KMS-11 (cell line): ENCODE data around the gene SLC6A9.

Experiments
- H2AFZ ChIP-seq: fragments of 200-600 bp; sonication (generic); 2 replicates; pipeline ENCODE4 v1.6.1; 2016; ENCODE audit warnings: antibody characterized with exemption, mixed run types, low read depth
- H3K27ac ChIP-seq: fragments of 200-600 bp; sonication (generic); 2 replicates; pipeline ENCODE4 v1.6.1; 2016; ENCODE audit warnings: mild to moderate bottlenecking, mixed run types
- H3K27me3 ChIP-seq: fragments of 200-600 bp; sonication (generic); 2 replicates; pipeline ENCODE4 v1.6.1; 2017; ENCODE audit warnings: mild to moderate bottlenecking, low read depth, mixed run types, moderate library complexity; ENCODE audit not compliant: insufficient read depth
- H3K36me3 ChIP-seq: fragments of 200-600 bp; sonication (generic); 2 replicates; pipeline ENCODE4 v1.6.1; 2017; ENCODE audit warnings: mild to moderate bottlenecking, mixed run types; ENCODE audit not compliant: insufficient read depth
- H3K4me1 ChIP-seq: fragments of 200-600 bp; sonication (generic); 2 replicates; pipeline ENCODE4 v1.6.1; 2016; ENCODE audit warnings: mild to moderate bottlenecking, low read depth, mixed run types; ENCODE audit not compliant: poor library complexity, severe bottlenecking
- H3K4me2 ChIP-seq: fragments of 200-600 bp; sonication (generic); 2 replicates; pipeline ENCODE4 v1.7.0; 2016; ENCODE audit warnings: mild to moderate bottlenecking, mixed run types
- H3K4me3 ChIP-seq: fragments of 200-600 bp; sonication (generic); IDR thresholded peaks from 2 replicates; pipeline ENCODE4 v1.6.1; 2017; ENCODE audit warnings: low read depth, low read length, mixed read lengths; ENCODE audit not compliant: insufficient read depth
- H3K79me2 ChIP-seq: fragments of 200-600 bp; sonication (generic); 2 replicates; pipeline ENCODE4 v1.6.1; 2016; ENCODE audit warnings: low read depth, mixed run types; ENCODE audit not compliant: insufficient read depth
- H3K9ac ChIP-seq: fragments of 200-600 bp; sonication (generic); 2 replicates; pipeline ENCODE4 v1.6.1; 2016; ENCODE audit warnings: mild to moderate bottlenecking, mixed run types
- H4K20me1 ChIP-seq: fragments of 200-600 bp; sonication (generic); 2 replicates; pipeline ENCODE4 v1.6.1; 2016; ENCODE audit warnings: mild to moderate bottlenecking, mixed run types; ENCODE audit not compliant: insufficient read depth
- CTCF ChIP-seq: fragments of 200-600 bp; sonication (generic); conservative IDR thresholded peaks from 2 replicates; pipeline ENCODE4 v1.6.1; 2017; ENCODE audit warnings: low read depth, mild to moderate bottlenecking, antibody characterized with exemption, low read length, moderate library complexity, mixed read lengths

Gene SLC6A9

GRCh38 chr1:43994794-43995790 is 36.2 kb downstream of the SLC6A9 start:
- Histone ChIP-seq H3K4me1 (peaks cover 13% of the 10 kb centered on the region), H4K20me1 (no peaks in the 10 kb centered on the region), H3K36me3 (no peaks in the 10 kb centered on the region), H3K4me3 (no peak overlapping the region), H2AFZ (no peak overlapping the region), H3K4me2 (no peak overlapping the region), H3K27me3 (no peaks in the 10 kb centered on the region), H3K79me2 (no peaks in the 10 kb centered on the region), H3K27ac (no peak overlapping the region), H3K9ac (no peak overlapping the region)
- 0 out of 2 replicates have a peak, but pooled peaks have one; percentile 13 for TF ChIP-seq CTCF

- no peak overlapping the region for H3K4me3 ChIP-seq
- no peak overlapping the region for H3K9ac ChIP-seq
- no peak overlapping the region for H3K4me2 ChIP-seq
- H3K27me3 ChIP-seq: no peaks in the 10 kb centered on the region
- no peak for TF ChIP-seq CTCF
- no peak overlapping the region for H2AFZ ChIP-seq
- H3K27ac ChIP-seq: no peak overlapping the region
- H4K20me1 ChIP-seq: no peaks in the 10 kb centered on the region
- H3K79me2 ChIP-seq: no peaks in the 10 kb centered on the region
- no peaks in the 10 kb centered on the region for H3K36me3 ChIP-seq
- peaks cover 13% of the 10 kb centered on the region for H3K4me1 ChIP-seq
Measured at GRCh38 chr1:43994071-43994470, 37.2 kb downstream of the SLC6A9 start.

- Histone ChIP-seq H3K36me3 (no peaks in the 10 kb centered on the region), H3K27ac (no peak overlapping the region), H3K4me3 (no peak overlapping the region), H3K4me1 (peaks cover 13% of the 10 kb centered on the region), H3K9ac (no peak overlapping the region), H3K27me3 (no peaks in the 10 kb centered on the region), H2AFZ (no peak overlapping the region), H3K79me2 (no peaks in the 10 kb centered on the region), H4K20me1 (no peaks in the 10 kb centered on the region), H3K4me2 (no peak overlapping the region)
- TF ChIP-seq CTCF: no peak
Measured at GRCh38 chr1:43993206-43993914, 37.9 kb downstream of the SLC6A9 start.

- Histone ChIP-seq H3K27ac (no peak overlapping the region), H2AFZ (peak overlapping the region; percentile 69; the same call in 1 of the 2 replicates)
Measured at GRCh38 chr1:43992232-43992995, 38.8 kb downstream of the SLC6A9 start.

More at GRCh38 chr1:43992232-43992995, 38.8 kb downstream of the SLC6A9 start:
- Histone ChIP-seq H4K20me1 (no peaks in the 10 kb centered on the region), H3K27me3 (no peaks in the 10 kb centered on the region), H3K4me1 (peaks cover 13% of the 10 kb centered on the region), H3K79me2 (no peaks in the 10 kb centered on the region), H3K9ac (peak overlapping the region; percentile 45; the same call in 1 of the 2 replicates), H3K36me3 (no peaks in the 10 kb centered on the region), H3K4me2 (peak overlapping the region; percentile 76), H3K4me3 (no peak overlapping the region)
- no peak for TF ChIP-seq CTCF
